ENCODE measurements around the gene NEURL4. TPM values are rescaled to one million over a fixed set of nuclear protein-coding genes. Genes with fewer than 3 reads are reported as not detected.

Gene NEURL4
- total and polyA plus RNA-seq, 2 experiments from 2014 or later, result 6.3 to 42.3 TPM

DNA sequence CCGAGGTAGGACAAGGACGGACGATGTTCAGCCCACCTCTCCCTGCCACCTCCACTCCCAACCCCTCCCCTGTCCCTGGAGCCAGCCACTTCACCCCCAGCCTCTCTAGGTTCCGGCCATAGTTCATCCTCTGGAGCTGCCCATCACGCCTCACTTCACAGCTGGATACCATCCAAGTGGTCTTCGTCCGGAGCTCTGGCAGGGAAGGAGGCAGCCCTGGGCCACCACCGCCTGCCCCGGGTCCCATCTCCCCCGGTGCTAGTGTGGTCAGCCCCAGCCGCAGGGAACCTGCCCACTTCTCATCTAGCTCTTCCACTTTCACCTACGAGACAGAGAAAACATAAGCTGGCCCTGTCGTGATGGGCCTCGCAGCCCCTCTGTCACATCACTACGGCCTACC, 7.7 kb downstream of the NEURL4 start:
- ATAC-seq, result no peak
- Mint-ChIP-seq H3K36me3 (ENCODE audit: low read depth) (peaks cover 75% of the 10 kb centered on the region), H3K27me3 (ENCODE audit: insufficient read depth, low read depth, poor library complexity) (peaks cover 6% of the 10 kb centered on the region), H3K27ac (no peak overlapping the region), H3K4me3 (no peak overlapping the region), H3K4me1 (peaks cover under 1% of the 10 kb centered on the region; the same call in 1 of the 3 replicates), H3K9me3 (no peaks in the 10 kb centered on the region)
- TF ChIP-seq CREB1 (CRISPR knock-in tag; IDR thresholded peaks at IDR 0.05; ENCODE audit: low read depth) (no peak), POLR2AphosphoS5 (IDR thresholded peaks at IDR 0.05; ENCODE audit: low read depth) (no peak), ZNF462 (CRISPR knock-in tag; IDR thresholded peaks at IDR 0.05) (no peak), ZNF331 (CRISPR knock-in tag; IDR thresholded peaks at IDR 0.05; ENCODE audit: low read depth) (no peak), STAT1 (IDR thresholded peaks at IDR 0.05; ENCODE audit: unreplicated experiment) (no peak), EZH2phosphoT487 (IDR thresholded peaks at IDR 0.05; ENCODE audit: unreplicated experiment) (no peak), NANOG (IDR thresholded peaks at IDR 0.05; ENCODE audit: borderline replicate concordance) (no peak), ZNF114 (CRISPR knock-in tag; IDR thresholded peaks at IDR 0.05) (no peak), ETS1 (IDR thresholded peaks at IDR 0.05) (no peak), EZH2 (IDR thresholded peaks at IDR 0.05; ENCODE audit: low read depth, unreplicated experiment) (no peak), REST (IDR thresholded peaks at IDR 0.05; ENCODE audit: unreplicated experiment) (no peak), JUNB (IDR thresholded peaks at IDR 0.05; ENCODE audit: unreplicated experiment) (no peak)
- TF ChIP-seq, protein P1, sequence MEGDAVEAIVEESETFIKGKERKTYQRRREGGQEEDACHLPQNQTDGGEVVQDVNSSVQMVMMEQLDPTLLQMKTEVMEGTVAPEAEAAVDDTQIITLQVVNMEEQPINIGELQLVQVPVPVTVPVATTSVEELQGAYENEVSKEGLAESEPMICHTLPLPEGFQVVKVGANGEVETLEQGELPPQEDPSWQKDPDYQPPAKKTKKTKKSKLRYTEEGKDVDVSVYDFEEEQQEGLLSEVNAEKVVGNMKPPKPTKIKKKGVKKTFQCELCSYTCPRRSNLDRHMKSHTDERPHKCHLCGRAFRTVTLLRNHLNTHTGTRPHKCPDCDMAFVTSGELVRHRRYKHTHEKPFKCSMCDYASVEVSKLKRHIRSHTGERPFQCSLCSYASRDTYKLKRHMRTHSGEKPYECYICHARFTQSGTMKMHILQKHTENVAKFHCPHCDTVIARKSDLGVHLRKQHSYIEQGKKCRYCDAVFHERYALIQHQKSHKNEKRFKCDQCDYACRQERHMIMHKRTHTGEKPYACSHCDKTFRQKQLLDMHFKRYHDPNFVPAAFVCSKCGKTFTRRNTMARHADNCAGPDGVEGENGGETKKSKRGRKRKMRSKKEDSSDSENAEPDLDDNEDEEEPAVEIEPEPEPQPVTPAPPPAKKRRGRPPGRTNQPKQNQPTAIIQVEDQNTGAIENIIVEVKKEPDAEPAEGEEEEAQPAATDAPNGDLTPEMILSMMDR (conservative IDR thresholded peaks at IDR 0.05; ENCODE audit: low read depth in 2 of 2), result no peak
- Histone ChIP-seq H3K4me1 (ENCODE audit: insufficient read depth) (no peaks in the 10 kb centered on the region; the same call in 1 of the 2 replicates), H3F3A (replicated peaks; ENCODE audit: low read depth) (peaks cover 21% of the 10 kb centered on the region; the same call in 1 of the 2 replicates), H3K27ac (ENCODE audit: low read depth) (no peak overlapping the region), H3K27me3 (ENCODE audit: insufficient read depth) (no peaks in the 10 kb centered on the region), H4K20me1 (replicated peaks; ENCODE audit: insufficient read depth) (no peaks in the 10 kb centered on the region), H3K9me2 (ENCODE audit: insufficient read depth) (no peaks in the 10 kb centered on the region), H3K4me2 (no peak overlapping the region), H3K79me2 (replicated peaks; ENCODE audit: insufficient read depth) (no peaks in the 10 kb centered on the region), H3K36me3 (ENCODE audit: insufficient read depth) (peaks cover 34% of the 10 kb centered on the region), H2AFZ (no peak overlapping the region), H3K4me3 (no peak overlapping the region)
- no peak for DNase-seq (ENCODE audit: low spot score)

Data from GM23338 (cell line).